ENCODE results near the gene TGM2.
A peak's percentile ranks its signal among the peaks of the same experiment; 100 is the strongest.

The TGM2 gene

DNA sequence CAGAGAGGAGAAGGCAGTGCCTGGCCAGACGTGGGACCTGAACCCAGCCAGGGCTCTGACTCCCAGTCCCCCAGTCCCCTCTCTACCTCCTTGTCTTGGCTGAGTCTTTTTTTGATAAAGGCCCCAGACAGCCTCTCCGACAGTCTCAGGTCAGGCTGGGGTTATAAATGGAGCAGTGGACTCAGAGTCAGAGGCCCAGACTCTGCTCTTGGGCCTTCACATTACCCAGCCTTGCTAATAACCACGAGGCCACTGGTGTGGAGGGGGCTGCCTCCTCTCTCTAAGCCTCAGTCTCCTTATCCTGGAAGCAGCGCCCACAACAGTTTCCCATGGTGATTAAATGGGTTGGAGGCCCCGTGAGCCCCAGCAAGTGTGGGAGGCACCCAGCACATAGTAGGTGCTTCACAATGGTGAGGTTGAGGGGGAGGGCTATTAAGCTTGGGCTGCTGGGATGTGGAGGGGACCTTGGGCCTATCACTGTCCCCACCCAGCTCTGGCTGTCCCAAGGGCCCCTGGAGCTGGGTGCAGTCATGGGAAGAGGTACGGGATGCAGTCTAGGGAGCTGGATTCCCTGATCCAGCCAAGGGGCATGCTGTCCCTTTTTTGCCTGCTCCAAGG, 35.7 kb downstream of the TGM2 start:
- DNase-seq = no peak

DNA sequence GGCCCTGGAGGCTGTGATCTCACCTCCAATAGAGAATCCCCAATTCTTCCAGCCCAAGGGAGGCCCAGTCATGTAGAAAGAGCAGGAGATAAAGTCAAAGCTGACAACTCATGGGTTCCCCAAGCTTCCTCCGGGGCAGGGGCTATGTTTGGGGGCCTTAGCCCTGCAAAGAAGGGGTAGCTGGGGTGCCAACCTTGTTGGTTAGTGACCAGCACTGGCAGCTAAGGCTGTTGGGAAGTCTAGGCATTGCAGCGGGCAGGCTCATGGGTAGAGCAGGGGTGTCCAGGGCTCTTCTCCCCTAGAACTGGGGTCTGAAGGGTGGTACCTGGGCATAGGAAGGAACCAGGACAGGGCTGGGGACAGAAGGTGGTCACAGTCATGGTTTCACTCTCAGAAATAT, 36.4 kb downstream of the TGM2 start:
- DNase-seq = no peak

GRCh38 chr20:38127920-38128528, 37.0 kb downstream of the TGM2 start:
- DNase-seq = no peak

- DNase-seq = peak; percentile 88
Measured at GRCh38 chr20:38126932-38127621, 38.0 kb downstream of the TGM2 start.

DNA sequence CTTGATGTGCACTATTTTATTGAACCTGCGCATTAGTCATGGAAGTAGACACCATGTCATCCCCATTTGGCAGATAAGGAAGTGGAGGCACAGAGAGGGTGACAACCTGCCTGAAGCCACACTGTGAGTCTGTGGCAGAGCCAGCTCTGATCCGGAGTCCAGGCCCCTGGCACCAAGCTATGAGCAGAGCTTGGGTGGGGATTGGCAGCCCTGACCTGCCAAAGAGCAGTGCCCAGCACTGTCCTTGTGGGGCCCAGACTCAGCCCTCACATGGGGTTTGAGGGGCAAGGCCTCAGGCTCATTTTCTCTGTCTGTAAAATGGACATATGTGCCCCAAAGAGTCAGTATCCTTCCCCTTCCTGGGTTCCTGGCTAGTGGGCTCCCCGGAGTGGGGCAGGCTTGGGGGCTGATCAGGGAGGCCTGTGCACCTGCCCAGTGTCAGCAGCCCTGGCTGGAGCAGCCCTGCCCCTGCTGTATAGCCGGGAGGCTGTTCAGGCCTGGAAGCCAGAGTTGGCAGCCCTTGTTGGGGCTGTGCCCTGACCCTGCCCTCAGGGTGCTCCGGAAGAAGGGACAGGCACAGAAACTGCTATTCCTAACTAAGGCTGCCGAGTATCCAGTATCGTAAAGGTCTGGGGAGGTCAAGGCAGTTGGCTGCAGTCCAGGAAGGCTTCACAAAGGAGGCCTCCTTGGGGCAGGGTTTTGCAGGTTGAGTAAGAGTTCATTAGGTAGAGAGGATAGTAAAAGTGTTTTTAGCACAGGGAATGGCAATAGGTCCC, 38.7 kb downstream of the TGM2 start:
- no peak for DNase-seq

- DNase-seq = no peak
Measured at GRCh38 chr20:38125157-38126056, 39.7 kb downstream of the TGM2 start.

DNA sequence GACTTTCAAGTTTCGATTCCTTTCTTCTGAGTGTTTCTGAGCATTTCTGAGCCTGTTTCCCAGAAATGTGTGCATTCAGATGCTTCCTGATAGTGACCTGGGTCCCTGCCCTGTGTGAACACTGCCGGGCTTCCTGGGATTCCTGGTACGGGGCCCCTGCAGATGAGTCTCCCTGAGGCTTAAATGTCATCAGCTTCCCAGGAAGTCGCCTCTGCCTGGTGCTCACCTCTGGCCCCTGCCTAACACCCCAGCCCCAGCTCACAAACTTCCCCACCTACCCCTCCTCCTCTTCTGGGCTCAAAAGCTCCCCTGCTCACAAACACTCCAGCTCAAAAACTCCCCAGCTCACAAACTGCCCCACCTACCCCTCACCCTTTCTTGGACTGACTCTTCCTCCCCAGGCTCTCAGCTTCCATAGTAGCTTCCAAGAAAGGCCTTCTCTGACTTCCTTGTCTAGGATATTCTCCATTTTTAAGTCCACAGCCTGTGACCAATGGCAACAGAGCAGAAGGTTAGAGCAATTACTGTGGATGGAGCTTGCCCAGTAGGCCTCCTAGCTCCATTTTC, 42.0 kb downstream of the TGM2 start:
- DNase-seq = peak; percentile 88

DNA sequence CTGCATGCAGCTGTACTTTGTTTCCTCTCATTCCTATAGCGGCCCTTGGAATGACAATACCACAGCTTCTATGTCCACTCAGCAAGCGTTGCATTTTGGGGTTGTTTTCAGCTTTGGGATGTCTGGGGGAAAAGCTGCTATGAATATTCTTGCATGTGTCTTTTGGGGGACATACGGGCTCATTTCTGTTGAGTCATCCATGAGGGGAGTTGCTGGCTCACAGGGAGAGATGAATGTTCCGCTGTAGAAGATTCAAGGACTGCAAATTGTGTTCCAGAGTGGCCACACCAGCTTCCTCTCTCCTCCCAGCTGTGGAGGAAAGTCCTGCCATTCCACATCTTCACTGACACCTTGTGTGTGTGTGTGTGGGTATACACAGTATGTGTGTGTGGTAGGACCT, 43.3 kb downstream of the TGM2 start:
- no peak for DNase-seq

GRCh38 chr20:38120625-38120988, 44.5 kb downstream of the TGM2 start:
- DNase-seq = no peak

DNA sequence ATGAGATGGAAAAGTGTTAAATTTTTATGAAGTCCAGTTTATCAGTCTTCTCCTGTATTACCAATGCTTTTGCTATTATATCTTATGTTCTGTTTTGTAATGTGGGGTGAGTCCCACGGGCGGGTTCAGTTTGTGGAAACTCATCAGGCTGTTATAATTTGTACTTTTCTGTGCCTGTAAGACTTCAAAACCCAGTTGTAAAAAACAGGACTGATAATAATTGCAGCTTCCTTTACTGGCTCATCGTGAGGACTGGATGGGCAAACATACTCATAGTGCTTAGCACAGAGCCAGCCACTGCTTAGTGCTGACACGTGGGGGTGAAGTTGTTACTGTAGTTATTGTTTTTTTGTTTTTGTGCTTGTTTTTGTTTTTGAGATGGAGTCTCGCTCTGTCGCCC, 45.6 kb downstream of the TGM2 start:
- DNase-seq = no peak

DNA sequence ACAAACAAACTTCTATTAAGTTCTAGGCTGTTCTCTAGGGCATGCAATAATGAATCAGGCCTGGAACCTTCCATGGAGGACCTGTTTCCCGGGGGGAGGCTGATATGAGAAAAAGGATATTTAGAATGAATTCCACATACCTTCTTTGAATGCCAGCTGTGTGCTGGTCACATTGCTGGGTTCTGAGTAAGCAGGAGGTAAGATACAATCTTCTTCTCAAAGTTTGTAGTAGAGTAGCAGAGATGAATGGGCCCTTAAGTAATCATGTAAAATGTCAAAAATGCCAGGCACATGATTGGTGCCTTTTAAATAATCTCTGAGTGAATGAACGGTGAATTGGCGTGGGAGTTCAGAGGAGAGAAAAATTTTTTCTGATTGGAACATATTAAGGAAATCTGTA, 47.4 kb downstream of the TGM2 start:
- DNase-seq = no peak

DNA sequence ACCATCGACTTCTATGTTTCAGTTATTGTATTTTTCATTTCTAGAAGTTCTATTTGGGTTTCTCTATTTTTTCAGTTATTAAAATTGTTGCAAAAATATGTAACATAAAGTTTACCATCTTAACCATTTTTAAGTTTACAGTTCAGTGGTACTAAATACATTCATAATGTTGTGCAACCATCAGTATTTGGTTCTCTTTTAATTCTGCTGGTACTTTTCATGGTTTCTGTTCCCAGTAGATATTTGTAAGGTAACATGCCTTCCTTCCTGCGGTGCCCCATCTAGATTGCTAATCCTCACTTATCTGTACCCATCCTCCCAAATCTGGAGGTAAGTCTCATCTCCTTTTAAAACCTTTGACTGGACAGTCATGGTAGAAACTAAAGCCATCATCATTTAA, 47.9 kb downstream of the TGM2 start:
- no peak for DNase-seq

DNA sequence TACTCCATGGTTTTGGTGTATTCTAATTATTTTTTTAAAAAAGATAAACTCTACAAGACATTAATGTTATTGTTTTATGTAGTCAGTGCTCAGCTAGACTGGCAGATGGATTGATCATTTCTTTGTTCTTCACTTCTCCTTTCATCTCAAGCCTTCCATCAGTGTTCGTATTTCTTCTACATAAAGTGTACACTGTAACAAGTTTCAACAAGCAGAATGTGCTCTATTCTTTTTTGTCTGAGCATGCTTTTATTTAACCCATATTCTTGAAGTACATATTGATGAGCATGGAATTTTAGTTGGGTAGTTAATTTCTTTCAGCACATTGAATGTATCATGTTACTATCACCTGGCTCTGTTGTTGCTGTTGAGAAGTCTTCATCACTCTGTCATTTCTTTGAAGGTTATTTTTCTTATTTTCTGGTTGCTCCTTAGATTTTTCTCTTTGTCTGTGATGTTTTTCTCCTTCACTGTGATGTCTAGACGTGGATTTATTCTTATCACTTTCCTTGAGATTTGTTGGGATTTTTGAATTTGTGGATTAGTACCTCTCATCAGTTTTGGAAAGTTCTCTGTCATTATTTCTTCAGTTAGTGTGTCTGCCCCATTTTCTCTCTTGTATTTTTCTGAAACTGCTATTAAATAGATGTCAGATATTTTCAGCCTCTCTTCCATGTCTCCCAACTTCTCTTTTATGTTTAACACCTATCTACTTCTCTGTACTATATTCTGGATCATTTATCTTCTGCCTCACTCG, 48.5 kb downstream of the TGM2 start:
- no peak for DNase-seq

- DNase-seq = no peak
Measured at GRCh38 chr20:38115896-38116295, 49.2 kb downstream of the TGM2 start.

DNA sequence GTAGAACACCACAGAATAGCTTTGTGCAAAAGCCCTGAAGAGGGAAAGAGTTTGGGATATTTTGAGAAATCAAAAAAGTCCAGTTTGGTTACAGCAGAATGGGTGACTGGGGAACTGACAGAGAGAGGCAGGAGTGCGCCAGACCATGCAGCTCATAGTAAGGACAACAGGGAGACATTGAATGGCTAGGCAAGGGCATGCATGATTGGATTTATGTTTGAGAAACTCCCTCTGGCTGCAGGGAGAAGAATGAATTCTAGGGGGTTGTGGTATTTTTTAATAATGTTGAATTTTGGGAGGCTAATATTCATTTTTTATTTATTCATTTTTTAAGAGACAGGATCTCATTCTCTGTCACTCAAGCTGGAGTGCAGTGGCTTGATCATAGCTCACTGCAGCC, 49.9 kb downstream of the TGM2 start:
- DNase-seq = peak; percentile 15

DNA sequence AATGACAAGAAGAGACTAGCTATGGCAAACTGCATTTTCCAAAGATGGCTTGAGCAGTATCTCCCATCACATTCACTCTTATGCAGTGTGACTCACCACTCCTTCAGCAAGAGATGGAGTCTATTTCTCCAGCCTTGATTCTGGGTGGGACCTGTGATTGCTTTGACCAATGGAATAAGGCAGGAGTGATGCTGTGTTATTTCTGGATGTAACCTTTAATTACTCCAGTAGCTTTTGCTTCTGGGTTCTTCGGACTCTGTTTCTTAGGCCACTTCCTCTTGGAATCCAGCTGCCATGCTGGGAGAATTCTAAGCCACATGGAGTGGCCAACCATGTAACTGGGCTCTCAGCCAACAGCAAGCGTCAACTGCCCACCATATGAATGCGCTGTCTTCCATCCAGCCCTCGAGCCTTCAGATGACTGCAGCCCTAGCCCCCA, 50.7 kb downstream of the TGM2 start:
- peak; percentile 70 for DNase-seq

GRCh38 chr20:38113401-38114325, 51.4 kb downstream of the TGM2 start:
- peak; percentile 97 for DNase-seq

DNA sequence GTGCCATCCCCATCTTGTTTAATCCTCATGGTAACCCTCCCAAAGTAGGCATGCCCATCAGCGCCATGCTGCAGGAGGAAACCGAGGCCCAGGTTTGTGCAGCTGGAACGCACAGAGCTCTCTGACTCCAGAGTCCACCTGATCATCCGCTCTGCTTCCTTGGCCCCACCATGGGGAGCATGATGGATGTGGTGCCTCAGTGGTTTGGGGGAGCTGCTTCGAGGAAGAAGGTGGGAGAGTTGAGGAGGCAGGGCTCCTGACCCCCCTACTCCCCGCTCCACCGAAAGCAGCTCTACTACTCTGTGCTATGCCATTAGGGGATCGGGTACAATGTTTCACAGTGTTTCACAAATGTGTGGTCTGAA, 52.2 kb downstream of the TGM2 start:
- DNase-seq = no peak

DNA sequence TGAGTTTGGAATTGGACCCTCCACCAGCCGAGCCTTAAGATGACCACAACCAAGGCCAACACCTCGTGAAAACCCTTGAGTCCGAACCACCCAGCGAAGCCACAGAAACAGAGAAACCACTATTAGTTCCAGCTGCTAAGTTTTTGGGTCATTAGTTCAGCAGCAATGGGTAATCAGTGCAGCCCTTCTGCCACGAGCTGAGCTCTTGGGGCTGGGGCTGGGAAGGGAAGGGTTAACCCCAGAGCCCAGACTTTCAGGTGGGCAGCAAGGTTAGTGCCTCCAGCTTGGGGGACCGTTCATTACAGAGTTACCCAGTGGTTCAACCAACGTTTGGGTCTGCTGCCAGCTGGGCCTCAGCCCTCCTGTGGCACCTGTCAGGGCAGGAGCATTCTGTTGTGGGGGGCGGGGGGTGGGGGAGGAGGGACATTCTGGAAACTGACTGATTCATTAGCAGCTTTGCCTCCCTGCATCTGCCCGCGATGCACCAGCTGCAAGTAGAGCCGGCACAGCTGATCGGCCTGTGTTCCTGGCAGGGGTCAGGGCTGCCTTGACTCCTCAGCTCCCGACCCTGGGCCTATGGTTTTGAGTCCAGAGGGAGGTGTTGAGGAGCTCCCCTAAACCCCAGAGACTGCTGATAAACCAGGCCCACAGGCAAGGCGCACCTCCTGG, 52.7 kb downstream of the TGM2 start:
- no peak for DNase-seq
